ENCODE data around the gene CFAP99. TPM values are rescaled to one million over a fixed set of nuclear protein-coding genes. Genes with fewer than 3 reads are reported as not detected.

CFAP99 gene
- total and polyA plus RNA-seq, 2 of the 8 experiments (the other 6 are each of a cell fraction or from before 2014, with no cell fraction given) = not detected

DNA sequence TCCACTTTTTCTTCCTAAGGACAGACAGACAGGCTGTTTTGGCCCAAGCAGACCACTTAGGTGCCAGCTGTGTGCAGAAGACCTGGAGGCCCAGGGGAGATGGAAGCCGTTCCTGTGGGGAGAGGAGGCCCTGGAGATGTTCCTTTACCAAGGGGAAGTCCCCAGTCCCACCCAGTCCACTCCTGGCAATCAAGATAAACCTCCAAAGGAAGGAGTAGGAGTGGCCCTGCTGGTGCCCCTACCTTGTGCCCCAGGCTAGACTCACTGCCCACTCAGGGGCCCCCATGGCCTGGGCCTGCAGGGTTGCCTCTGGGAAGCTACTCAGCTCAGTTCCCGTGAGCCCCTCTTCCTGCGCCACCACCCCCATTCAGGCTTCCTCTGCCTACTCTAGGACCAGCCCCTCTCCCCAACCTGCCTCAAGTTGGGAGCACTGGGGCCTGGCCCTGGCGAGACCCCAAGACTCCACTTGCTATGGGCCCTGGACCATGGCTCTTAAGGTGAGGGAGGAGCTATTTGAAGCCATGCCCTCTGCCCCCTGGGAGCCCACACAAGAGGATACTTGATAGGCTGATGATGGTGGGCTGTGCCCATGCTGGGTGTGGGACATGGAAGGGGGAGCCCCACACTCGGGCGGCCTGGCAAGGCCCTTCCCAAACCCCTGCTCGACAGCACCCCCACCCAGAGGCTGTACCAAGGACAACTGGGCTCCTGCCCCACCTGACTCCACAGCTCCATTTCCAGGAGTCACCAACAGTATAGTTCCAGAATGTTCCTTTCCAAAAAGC, 25.4 kb downstream of the CFAP99 start:
- no peak overlapping the region for H2AFZ ChIP-seq (ENCODE audit: low read length)
- H2BK12ac ChIP-seq (ENCODE audit: low read depth, low read length) = no peak overlapping the region
- H3K27me3 ChIP-seq (replicated peaks in 1 of 4; ENCODE audit: control insufficient read depth in 3 of 4, extremely low read depth in 1 of 4, insufficient read depth in 3 of 4, low read length in 3 of 4) = no peaks in the 10 kb centered on the region
- H3K79me1 ChIP-seq (ENCODE audit: low read depth, low read length) = no peaks in the 10 kb centered on the region
- H3K4me3 ChIP-seq (ENCODE audit: extremely low read depth in 1 of 4, insufficient read depth in 2 of 4, low read depth in 3 of 4, low read length in 4 of 4) = no peak overlapping the region
- H3K18ac ChIP-seq (ENCODE audit: extremely low read depth, low read length) = no peak overlapping the region
- no peak overlapping the region for H3K4ac ChIP-seq (replicated peaks; ENCODE audit: insufficient read length, low read depth, low read length)
- no peaks in the 10 kb centered on the region for H3K36me3 ChIP-seq (ENCODE audit: control insufficient read depth in 2 of 4, insufficient read depth in 4 of 4, low read length in 3 of 4)
- no peak for FAIRE-seq
- H2BK20ac ChIP-seq (ENCODE audit: low read length) = no peak overlapping the region
- peaks cover 15% of the 10 kb centered on the region; the same call in 1 of the 2 replicates for H3K23me2 ChIP-seq (ENCODE audit: low read depth, low read length)
- H4K20me1 ChIP-seq (replicated peaks in 1 of 2; ENCODE audit: control insufficient read depth in 1 of 2, insufficient read depth in 2 of 2, low read length in 2 of 2) = peaks cover 0 to 3% of the 10 kb centered on the region in 2 experiments
- no peak overlapping the region for H3K14ac ChIP-seq (ENCODE audit: insufficient read length)
- H3K4me2 ChIP-seq (ENCODE audit: insufficient read depth in 1 of 2, low read depth in 2 of 2, low read length in 2 of 2) = no peak overlapping the region
- no peak overlapping the region for H4K8ac ChIP-seq (ENCODE audit: extremely low read depth, insufficient read depth, low read length)
- no peak overlapping the region for H2BK5ac ChIP-seq (ENCODE audit: low read depth, low read length)
- CTCF ChIA-PET (ENCODE audit: partially characterized antibody) = interaction anchor here (1.0 to 6.2 kb wide), 8 partner anchors 8 to 224 kb away, joined by 3 to 53 read pairs (median 34); no protein-coding TSS in a partner anchor
- 90% methylated on average over 6 of the region's 7 CpGs; no CpG with 5 or more reads in 1 of the 2 experiments for WGBS, 2 experiments (ENCODE audit: extremely low coverage in 1 of 2, insufficient coverage in 1 of 2, insufficient read length in 1 of 2, insufficient replicate concordance in 2 of 2, low coverage in 1 of 2, low lambda C conversion rate in 2 of 2, missing lambda C conversion rate in 1 of 2)
- no peak overlapping the region for H3K27ac ChIP-seq (ENCODE audit: low read depth, low read length)
- H3K56ac ChIP-seq (replicated peaks; ENCODE audit: insufficient read length, low read depth, low read length) = no peak overlapping the region
- no peak overlapping the region for H4K91ac ChIP-seq (replicated peaks; ENCODE audit: insufficient read length, low read length)
- H2BK15ac ChIP-seq (ENCODE audit: low read length) = no peak overlapping the region
- H2BK120ac ChIP-seq (replicated peaks; ENCODE audit: low read depth, low read length) = no peak overlapping the region
- no peak overlapping the region for H3K9ac ChIP-seq (replicated peaks in 1 of 4; ENCODE audit: extremely low read depth in 1 of 4, low read depth in 3 of 4, low read length in 3 of 4)
- no peaks in the 10 kb centered on the region; a peak in 3 of 7 replicates for H3K4me1 ChIP-seq (replicated peaks in 1 of 4; ENCODE audit: control insufficient read depth in 3 of 4, insufficient read depth in 4 of 4, low read length in 3 of 4)
- H3K23ac ChIP-seq (ENCODE audit: insufficient read length) = no peak overlapping the region
- no peak for DNase-seq (ENCODE audit: low read depth in 1 of 2, low spot score in 2 of 2)
- H2AK5ac ChIP-seq (ENCODE audit: low read depth, low read length) = no peak overlapping the region
- H3K9me3 ChIP-seq (ENCODE audit: insufficient read depth in 2 of 2, low read depth in 1 of 2, low read length in 1 of 2) = no peaks in the 10 kb centered on the region
- H4K5ac ChIP-seq (ENCODE audit: insufficient read length, low read depth, low read length) = no peak overlapping the region
- POLR2A ChIA-PET (ENCODE audit: partially characterized antibody) = interaction anchor here (1.3 kb wide), 1 partner anchor 31 kb away, joined by 4 read pairs; no protein-coding TSS in a partner anchor
- no peaks in the 10 kb centered on the region for H3K79me2 ChIP-seq (ENCODE audit: control insufficient read depth in 1 of 2, insufficient read depth in 2 of 2, low read length in 2 of 2)
- no peak for TF ChIP-seq POLR2A (IDR thresholded peaks at IDR 0.05; ENCODE audit: control extremely low read depth in 1 of 2, low read depth in 2 of 2, low read length in 2 of 2)
- TF ChIP-seq, protein P1, sequence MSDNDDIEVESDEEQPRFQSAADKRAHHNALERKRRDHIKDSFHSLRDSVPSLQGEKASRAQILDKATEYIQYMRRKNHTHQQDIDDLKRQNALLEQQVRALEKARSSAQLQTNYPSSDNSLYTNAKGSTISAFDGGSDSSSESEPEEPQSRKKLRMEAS (IDR thresholded peaks at IDR 0.05) = no peak
- TF ChIP-seq RBBP5 (IDR thresholded peaks at IDR 0.05; ENCODE audit: borderline replicate concordance, low read depth, low read length) = no peak
- no peak for TF ChIP-seq TBP (IDR thresholded peaks at IDR 0.05; ENCODE audit: low read depth, low read length)
- no peak for TF ChIP-seq CBX5 (IDR thresholded peaks at IDR 0.05; ENCODE audit: low read depth, low read length)
- TF ChIP-seq, protein P2, sequence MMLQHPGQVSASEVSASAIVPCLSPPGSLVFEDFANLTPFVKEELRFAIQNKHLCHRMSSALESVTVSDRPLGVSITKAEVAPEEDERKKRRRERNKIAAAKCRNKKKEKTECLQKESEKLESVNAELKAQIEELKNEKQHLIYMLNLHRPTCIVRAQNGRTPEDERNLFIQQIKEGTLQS (IDR thresholded peaks at IDR 0.05; ENCODE audit: insufficient read depth, low read depth, low read length) = no peak
- no peak for TF ChIP-seq EZH2 (IDR thresholded peaks at IDR 0.05; ENCODE audit: low read depth, low read length, severe bottlenecking)
- TF ChIP-seq NRF1 (IDR thresholded peaks at IDR 0.05; ENCODE audit: low read depth, low read length) = no peak
- TF ChIP-seq SIN3A (conservative IDR thresholded peaks at IDR 0.05 in 1 of 2, IDR thresholded peaks at IDR 0.05 in 1 of 2; ENCODE audit: low read depth in 1 of 2, low read length in 2 of 2) = no peak
- no peak for TF ChIP-seq GTF2F1 (IDR thresholded peaks at IDR 0.05; ENCODE audit: borderline replicate concordance, low read depth, low read length)
- TF ChIP-seq HDAC2 (IDR thresholded peaks at IDR 0.05; ENCODE audit: borderline replicate concordance in 1 of 2, low read depth in 2 of 2, low read length in 2 of 2) = no peak

Data from H1 (cell line).